ENCODE results near the gene FXYD7.

DNA sequence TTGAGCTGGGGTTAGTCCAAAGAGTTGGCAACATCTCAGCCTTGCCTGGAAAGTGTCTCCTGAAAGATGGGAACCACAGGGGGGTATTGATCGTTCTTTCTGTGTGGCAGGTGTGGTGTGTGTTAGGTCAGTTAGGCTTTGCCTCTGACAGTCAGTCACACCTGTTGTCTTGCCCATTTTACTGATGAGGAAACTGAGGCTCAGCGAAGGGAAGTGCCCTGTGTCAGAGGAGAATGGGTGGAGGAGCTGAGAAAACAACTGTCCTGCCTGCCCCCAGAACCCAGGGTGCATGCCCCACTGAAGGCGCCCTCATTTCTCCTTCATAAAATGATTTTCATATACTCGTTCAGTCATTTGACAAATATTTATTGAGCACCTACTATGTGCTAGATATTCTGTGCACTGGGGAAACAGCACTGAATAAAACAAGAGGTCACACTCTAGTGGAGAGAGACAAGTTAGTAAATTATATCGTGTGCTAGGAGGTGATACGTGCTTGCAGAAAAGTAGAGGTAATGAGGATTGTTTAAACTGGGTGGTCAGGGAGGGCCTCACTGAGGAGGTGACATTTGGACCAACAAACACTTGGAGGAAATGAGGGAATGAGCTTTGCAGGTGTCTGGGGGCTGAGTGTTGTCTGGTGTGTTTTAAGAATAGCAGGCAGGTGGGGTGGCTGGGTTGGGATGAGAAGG lies 13.1 kb downstream of the FXYD7 start:
- no peak for TF ChIP-seq PATZ1 (CRISPR knock-in tag; IDR thresholded peaks at IDR 0.05; ENCODE audit: borderline replicate concordance)
- no peak for TF ChIP-seq ZFP3 (CRISPR knock-in tag; IDR thresholded peaks at IDR 0.05)
- TF ChIP-seq POU6F1 (CRISPR knock-in tag; IDR thresholded peaks at IDR 0.05; ENCODE audit: borderline replicate concordance, low read depth) = no peak
- no peak for TF ChIP-seq ZFP30 (CRISPR knock-in tag; IDR thresholded peaks at IDR 0.05)
- TF ChIP-seq TSHZ2 (CRISPR knock-in tag; IDR thresholded peaks at IDR 0.05) = no peak
- TF ChIP-seq OSR1 (CRISPR knock-in tag; IDR thresholded peaks at IDR 0.05) = no peak
- TF ChIP-seq GLIS3 (CRISPR knock-in tag; IDR thresholded peaks at IDR 0.05) = no peak
- no peak for TF ChIP-seq PPARA (CRISPR knock-in tag; IDR thresholded peaks at IDR 0.05; ENCODE audit: borderline replicate concordance)
- TF ChIP-seq, protein P1, sequence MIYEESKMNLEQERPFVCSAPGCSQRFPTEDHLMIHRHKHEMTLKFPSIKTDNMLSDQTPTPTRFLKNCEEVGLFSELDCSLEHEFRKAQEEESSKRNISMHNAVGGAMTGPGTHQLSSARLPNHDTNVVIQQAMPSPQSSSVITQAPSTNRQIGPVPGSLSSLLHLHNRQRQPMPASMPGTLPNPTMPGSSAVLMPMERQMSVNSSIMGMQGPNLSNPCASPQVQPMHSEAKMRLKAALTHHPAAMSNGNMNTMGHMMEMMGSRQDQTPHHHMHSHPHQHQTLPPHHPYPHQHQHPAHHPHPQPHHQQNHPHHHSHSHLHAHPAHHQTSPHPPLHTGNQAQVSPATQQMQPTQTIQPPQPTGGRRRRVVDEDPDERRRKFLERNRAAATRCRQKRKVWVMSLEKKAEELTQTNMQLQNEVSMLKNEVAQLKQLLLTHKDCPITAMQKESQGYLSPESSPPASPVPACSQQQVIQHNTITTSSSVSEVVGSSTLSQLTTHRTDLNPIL (CRISPR knock-in tag; IDR thresholded peaks at IDR 0.05; ENCODE audit: low read depth) = no peak
- TF ChIP-seq ZNF70 (CRISPR knock-in tag; IDR thresholded peaks at IDR 0.05) = no peak
- no peak for TF ChIP-seq ZNF8 (CRISPR knock-in tag; IDR thresholded peaks at IDR 0.05)
